ENCODE measurements around the gene VIT.

VIT gene

GRCh38 chr2:36775806-36776205, 79.3 kb downstream of the VIT start:
- DNase-seq (ENCODE audit: insufficient read length) (no peak), FAIRE-seq (no peak)
- TF ChIP-seq POLR2AphosphoS5 (IDR thresholded peaks at IDR 0.05; ENCODE audit: low read depth, low read length) (no peak), POLR2A (IDR thresholded peaks at IDR 0.05; ENCODE audit: low read depth, low read length) (no peak), TAF1 (IDR thresholded peaks at IDR 0.05; ENCODE audit: borderline replicate concordance, low read depth, low read length) (no peak)

DNA sequence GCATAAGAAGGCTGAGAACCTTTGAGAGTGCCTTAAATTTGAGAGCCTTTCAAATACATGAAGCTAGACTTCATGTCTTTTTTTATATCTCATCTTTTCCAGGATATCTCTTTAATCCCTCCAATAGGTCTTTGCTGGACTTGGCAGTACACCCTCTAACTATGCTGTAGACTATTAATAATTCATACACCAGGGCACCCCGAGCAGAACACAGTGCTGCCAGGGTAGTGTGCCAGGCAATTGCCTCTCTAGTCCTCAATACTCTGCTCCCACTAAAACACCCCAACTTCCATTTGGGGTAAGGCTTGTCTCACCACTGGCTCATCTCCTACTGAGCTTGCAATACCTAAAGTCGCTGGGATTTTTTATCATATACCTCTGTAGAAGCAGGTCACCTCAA, 80.8 kb downstream of the VIT start:
- FAIRE-seq (no peak), DNase-seq (ENCODE audit: insufficient read length) (no peak)
- TF ChIP-seq POLR2A (IDR thresholded peaks at IDR 0.05; ENCODE audit: low read depth, low read length) (no peak), POLR2AphosphoS5 (IDR thresholded peaks at IDR 0.05; ENCODE audit: low read depth, low read length) (no peak), TAF1 (IDR thresholded peaks at IDR 0.05; ENCODE audit: borderline replicate concordance, low read depth, low read length) (no peak)

GRCh38 chr2:36777788-36778187, 81.3 kb downstream of the VIT start:
- no peak for FAIRE-seq
- no peak for TF ChIP-seq POLR2AphosphoS5 (IDR thresholded peaks at IDR 0.05; ENCODE audit: low read depth, low read length)
- TF ChIP-seq TAF1 (IDR thresholded peaks at IDR 0.05; ENCODE audit: borderline replicate concordance, low read depth, low read length) = no peak
- TF ChIP-seq POLR2A (IDR thresholded peaks at IDR 0.05; ENCODE audit: low read depth, low read length) = no peak
- DNase-seq (ENCODE audit: insufficient read length) = no peak

GRCh38 chr2:36779462-36779861, 83.0 kb downstream of the VIT start:
- TF ChIP-seq TAF1 (IDR thresholded peaks at IDR 0.05; ENCODE audit: borderline replicate concordance, low read depth, low read length) (no peak), POLR2A (IDR thresholded peaks at IDR 0.05; ENCODE audit: low read depth, low read length) (no peak), POLR2AphosphoS5 (IDR thresholded peaks at IDR 0.05; ENCODE audit: low read depth, low read length) (no peak)
- DNase-seq (ENCODE audit: insufficient read length) = no peak
- FAIRE-seq = no peak

DNA sequence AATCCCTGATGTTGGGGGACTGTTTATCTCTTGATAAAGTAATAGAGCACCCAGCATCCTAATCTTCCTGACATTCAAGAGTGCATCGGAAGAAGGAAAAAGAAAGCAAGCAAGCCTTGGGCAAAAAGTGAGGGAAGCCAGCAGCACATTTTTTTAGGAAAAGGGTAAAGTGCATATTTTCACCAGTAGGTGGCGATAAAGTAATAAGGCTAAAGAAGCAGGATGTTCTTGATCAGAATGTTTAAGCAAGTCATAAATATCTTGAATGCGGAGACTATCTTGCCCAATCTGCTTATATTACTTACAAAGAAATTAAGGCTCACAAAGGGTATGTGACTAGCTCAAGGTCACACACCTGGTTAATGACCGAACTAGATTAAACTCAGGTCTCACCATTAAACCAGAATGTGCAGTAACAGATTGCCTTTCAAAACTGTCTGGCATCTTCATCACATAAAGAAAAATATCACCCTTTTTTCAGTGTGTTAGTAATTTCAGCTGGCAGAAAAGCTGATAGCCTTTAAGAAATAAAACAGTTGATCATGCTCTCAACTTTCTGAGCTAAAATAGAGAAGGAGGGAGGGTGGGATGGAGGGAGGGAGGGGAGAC, 83.8 kb downstream of the VIT start:
- TF ChIP-seq POLR2AphosphoS5 (IDR thresholded peaks at IDR 0.05; ENCODE audit: low read depth, low read length) = no peak
- no peak for TF ChIP-seq POLR2A (IDR thresholded peaks at IDR 0.05; ENCODE audit: low read depth, low read length)
- no peak for TF ChIP-seq TAF1 (IDR thresholded peaks at IDR 0.05; ENCODE audit: borderline replicate concordance, low read depth, low read length)
- DNase-seq (ENCODE audit: insufficient read length) (peak; percentile 27), FAIRE-seq (peak; percentile 63)

DNA sequence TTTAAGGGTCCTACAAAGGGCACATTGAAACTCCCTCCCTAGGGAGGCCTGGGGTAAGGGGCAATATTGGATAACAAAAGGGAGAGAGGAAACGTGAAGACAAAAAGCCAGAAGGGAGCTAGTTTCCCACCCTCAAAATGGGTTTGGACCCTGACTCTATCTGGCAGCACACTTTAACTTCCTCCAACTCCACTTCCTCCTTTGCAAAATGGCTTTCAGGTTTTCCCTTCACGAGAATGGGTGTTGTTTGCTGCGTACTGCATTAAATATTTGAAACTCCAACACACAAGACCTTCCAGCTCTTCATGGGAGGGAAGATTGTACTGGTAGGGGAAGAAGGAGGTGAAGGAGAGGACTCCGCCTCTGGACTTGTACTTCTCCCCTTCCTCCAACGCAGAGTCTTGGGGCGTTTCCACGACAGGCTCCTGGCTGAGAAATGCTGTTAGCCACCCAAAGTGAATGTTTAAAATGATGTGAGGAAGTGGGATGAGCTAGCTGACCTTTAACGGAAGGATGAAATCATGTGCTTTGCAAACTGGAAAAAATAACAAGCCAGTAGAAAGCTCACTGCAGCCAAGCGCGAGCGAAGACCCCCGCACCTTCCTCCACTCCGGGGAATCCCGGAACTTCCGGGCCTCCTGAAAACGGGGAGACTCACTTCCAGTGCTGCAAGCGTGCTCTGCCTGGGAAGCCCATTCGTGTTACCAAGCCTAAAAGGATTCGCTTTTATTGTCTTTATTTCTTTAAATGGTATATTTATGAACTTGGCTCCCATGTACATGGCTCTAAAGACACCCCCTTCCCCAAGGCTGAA, 85.6 kb downstream of the VIT start:
- TF ChIP-seq POLR2A (IDR thresholded peaks at IDR 0.05; ENCODE audit: low read depth, low read length) (no peak), TAF1 (IDR thresholded peaks at IDR 0.05; ENCODE audit: borderline replicate concordance, low read depth, low read length) (no peak), POLR2AphosphoS5 (IDR thresholded peaks at IDR 0.05; ENCODE audit: low read depth, low read length) (no peak)
- FAIRE-seq = no peak
- no peak for DNase-seq (ENCODE audit: insufficient read length)

DNA sequence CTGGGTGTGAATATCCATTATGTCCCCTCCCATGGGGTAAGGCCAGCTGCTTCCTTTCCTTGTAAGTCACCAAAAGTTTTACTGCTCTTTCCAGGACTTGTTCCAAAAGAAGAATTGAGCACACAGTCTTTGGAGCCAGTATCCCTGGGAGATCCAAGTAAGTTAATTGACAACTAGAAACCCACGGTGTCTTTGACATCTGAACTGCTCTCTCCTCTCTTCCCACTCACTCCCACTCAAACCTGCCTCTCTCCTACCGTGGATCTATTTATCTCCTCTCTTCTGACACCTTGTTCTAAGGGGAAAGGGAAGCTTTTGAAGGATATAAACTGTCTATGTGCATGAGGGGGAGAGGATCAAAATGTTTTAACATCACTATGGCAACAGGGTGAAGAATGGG, 86.7 kb downstream of the VIT start:
- FAIRE-seq (no peak), DNase-seq (ENCODE audit: insufficient read length) (no peak)
- no peak for TF ChIP-seq POLR2A (IDR thresholded peaks at IDR 0.05; ENCODE audit: low read depth, low read length)
- no peak for TF ChIP-seq POLR2AphosphoS5 (IDR thresholded peaks at IDR 0.05; ENCODE audit: low read depth, low read length)
- no peak for TF ChIP-seq TAF1 (IDR thresholded peaks at IDR 0.05; ENCODE audit: borderline replicate concordance, low read depth, low read length)

DNA sequence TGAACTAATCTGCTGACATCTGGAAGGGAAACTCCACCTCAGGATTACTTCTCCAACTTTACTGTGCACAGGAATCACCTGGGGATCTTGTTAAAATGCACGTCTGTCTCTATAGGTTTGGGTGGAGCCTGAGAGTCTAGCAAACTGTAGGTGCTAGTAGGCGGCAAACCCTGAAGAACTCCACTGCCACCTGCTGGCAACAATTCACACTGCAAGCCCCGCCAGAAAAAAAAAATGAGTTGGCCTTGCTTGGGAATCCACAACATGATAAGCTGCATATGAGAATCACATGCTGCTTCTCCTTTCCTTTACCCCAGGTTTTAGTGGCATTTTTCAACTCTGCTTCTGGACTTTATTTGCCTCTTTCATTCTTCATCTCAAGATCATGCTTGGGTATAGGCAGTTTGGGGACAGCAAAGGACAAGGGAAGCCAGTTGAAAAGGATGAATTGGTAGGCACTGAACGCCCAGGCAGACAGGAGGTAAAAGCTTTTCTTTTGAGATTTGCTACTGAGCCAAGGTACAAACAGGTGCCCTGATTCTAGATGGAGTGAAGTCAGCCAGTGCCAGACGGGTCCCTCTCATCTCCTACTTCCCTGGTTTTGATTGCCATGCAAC, 88.8 kb downstream of the VIT start:
- peak; percentile 89 for FAIRE-seq
- DNase-seq (ENCODE audit: insufficient read length) = peak; percentile 32
- TF ChIP-seq POLR2A (IDR thresholded peaks at IDR 0.05; ENCODE audit: low read depth, low read length) (no peak), POLR2AphosphoS5 (IDR thresholded peaks at IDR 0.05; ENCODE audit: low read depth, low read length) (no peak), TAF1 (IDR thresholded peaks at IDR 0.05; ENCODE audit: borderline replicate concordance, low read depth, low read length) (no peak)

GRCh38 chr2:36789181-36789804, 92.8 kb downstream of the VIT start:
- DNase-seq (ENCODE audit: insufficient read length) (no peak), FAIRE-seq (no peak)
- TF ChIP-seq TAF1 (IDR thresholded peaks at IDR 0.05; ENCODE audit: borderline replicate concordance, low read depth, low read length) = no peak
- no peak for TF ChIP-seq POLR2AphosphoS5 (IDR thresholded peaks at IDR 0.05; ENCODE audit: low read depth, low read length)
- no peak for TF ChIP-seq POLR2A (IDR thresholded peaks at IDR 0.05; ENCODE audit: low read depth, low read length)

DNA sequence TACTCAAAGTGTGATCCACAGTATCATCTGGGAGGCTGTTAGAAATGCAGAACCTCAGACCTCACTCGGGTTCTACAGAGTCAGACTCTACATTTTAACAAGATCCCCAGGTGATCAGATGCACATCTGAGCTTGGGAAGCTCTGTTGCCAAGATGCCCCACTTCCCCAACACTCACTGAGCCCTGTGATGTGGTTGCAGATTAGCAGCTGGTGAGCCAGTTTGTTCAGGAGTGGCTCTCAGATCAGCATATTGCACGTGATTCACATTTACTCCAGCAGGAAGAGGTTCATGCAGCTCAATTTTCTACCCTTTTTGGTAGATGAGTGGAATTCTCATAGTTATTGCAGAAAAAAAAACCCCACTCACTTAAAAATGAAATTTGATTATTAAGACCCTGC, 96.4 kb downstream of the VIT start:
- TF ChIP-seq POLR2AphosphoS5 (IDR thresholded peaks at IDR 0.05; ENCODE audit: low read depth, low read length) (no peak), TAF1 (IDR thresholded peaks at IDR 0.05; ENCODE audit: borderline replicate concordance, low read depth, low read length) (no peak), POLR2A (IDR thresholded peaks at IDR 0.05; ENCODE audit: low read depth, low read length) (no peak)
- FAIRE-seq (no peak), DNase-seq (ENCODE audit: insufficient read length) (no peak)

DNA sequence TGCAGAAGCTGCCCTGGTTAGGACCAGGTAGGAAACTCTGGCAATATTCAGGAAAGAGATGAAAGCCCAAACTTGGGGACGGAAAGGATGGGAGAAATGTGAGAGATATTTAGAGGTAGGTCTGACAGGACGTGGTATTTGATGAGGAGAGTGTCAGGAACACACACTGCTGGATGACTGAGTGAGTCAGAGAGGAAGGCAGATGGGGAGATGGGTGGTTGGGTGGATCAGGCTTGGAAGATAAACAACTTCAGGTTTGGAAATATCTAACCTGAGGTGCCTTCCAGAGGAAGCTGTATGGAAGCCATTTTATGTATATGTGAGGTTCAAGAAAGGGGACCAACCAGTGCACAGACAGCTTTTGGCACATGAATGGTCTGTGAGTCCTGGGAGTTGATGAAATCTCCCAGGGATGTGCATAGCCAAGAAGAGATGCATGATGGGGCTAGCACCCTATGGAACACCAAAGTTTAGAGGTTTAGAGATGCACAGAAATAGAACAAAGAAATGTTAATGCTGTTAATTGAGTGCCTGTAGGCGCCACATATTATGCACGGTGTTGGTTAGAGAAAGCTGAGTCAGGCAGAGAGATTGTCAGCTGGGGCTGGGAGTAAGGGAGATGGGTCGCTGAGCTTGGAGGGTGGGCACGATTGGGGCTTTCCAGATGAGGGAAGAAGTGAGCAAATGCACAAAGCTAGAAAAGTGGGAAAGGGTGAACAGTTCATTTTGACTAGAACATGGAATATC, 101.0 kb downstream of the VIT start:
- DNase-seq (ENCODE audit: insufficient read length) (no peak), FAIRE-seq (no peak)
- TF ChIP-seq TAF1 (IDR thresholded peaks at IDR 0.05; ENCODE audit: borderline replicate concordance, low read depth, low read length) = no peak
- TF ChIP-seq POLR2AphosphoS5 (IDR thresholded peaks at IDR 0.05; ENCODE audit: low read depth, low read length) = no peak
